Hepatocyte (in vitro differentiated cells): ENCODE measurements around the gene MOB4. TPM values are rescaled to one million over a fixed set of nuclear protein-coding genes. Genes with fewer than 3 reads are reported as not detected.

ENCODE experiments used
- DNase-seq: peaks from one replicate; pipeline ENCODE4 v3.0.0-alpha.2; 2016; ENCODE audit warnings: low spot score
- H2AFZ ChIP-seq: fragments of 200-600 bp; sonication (generic); 2 replicates; pipeline ENCODE4 v1.6.0; 2016; ENCODE audit warnings: antibody characterized with exemption, mild to moderate bottlenecking
- H3K27ac ChIP-seq: fragments of 200-600 bp; sonication (generic); 2 replicates; pipeline ENCODE4 v1.5.1; 2016; ENCODE audit warnings: mild to moderate bottlenecking
- H3K27me3 ChIP-seq: fragments of 200-600 bp; sonication (generic); 2 replicates; pipeline ENCODE4 v1.6.1; 2016
- H3K36me3 ChIP-seq: fragments of 200-600 bp; sonication (generic); replicated peaks from 2 replicates; pipeline ENCODE4 v1.5.1; 2016; ENCODE audit warnings: low read depth; ENCODE audit not compliant: insufficient read depth
- H3K4me1 ChIP-seq: fragments of 200-600 bp; sonication (generic); 2 replicates; pipeline ENCODE4 v1.5.1; 2016; ENCODE audit warnings: mild to moderate bottlenecking, moderate library complexity; ENCODE audit not compliant: insufficient read depth
- H3K4me2 ChIP-seq: fragments of 200-600 bp; sonication (generic); 2 replicates; pipeline ENCODE4 v1.6.0; 2016
- H3K4me3 ChIP-seq: fragments of 200-600 bp; sonication (generic); 2 replicates; pipeline ENCODE4 v1.5.1; 2016; ENCODE audit warnings: mild to moderate bottlenecking
- H3K79me2 ChIP-seq: fragments of 200-600 bp; sonication (generic); 2 replicates; pipeline ENCODE4 v1.6.0; 2017; ENCODE audit warnings: mild to moderate bottlenecking
- H3K9me2 ChIP-seq: fragments of 200-600 bp; sonication (generic); replicated peaks from 2 replicates; pipeline ENCODE4 v1.6.0; 2017; ENCODE audit warnings: mild to moderate bottlenecking; ENCODE audit not compliant: insufficient read depth
- H3K9me3 ChIP-seq: fragments of 200-600 bp; sonication (generic); 2 replicates; pipeline ENCODE4 v1.5.1; 2016; ENCODE audit warnings: low read depth, mild to moderate bottlenecking
- H4K20me1 ChIP-seq: fragments of 200-600 bp; sonication (generic); 2 replicates; pipeline ENCODE4 v1.6.0; 2016; ENCODE audit warnings: mild to moderate bottlenecking; ENCODE audit not compliant: insufficient read depth, poor library complexity, severe bottlenecking
- EZH2 ChIP-seq: fragments of 200-600 bp; sonication (generic); IDR thresholded peaks from 2 replicates; pipeline ENCODE4 v1.6.1; 2016; ENCODE audit warnings: antibody characterized with exemption, mild to moderate bottlenecking, borderline replicate concordance
- EZH2phosphoT487 ChIP-seq: fragments of 200-600 bp; sonication (generic); IDR thresholded peaks from one replicate; pipeline ENCODE4 v1.6.1; 2018; ENCODE audit warnings: antibody characterized with exemption, mild to moderate bottlenecking, low read depth, moderate library complexity; ENCODE audit not compliant: unreplicated experiment, severe bottlenecking
- WGBS: methylation state at CpG from one replicate; pipeline ENCODE4 v1.1.6; 2016; ENCODE audit warnings: low lambda C conversion rate; ENCODE audit errors: missing lambda C conversion rate; 5-methylcytosine and 5-hydroxymethylcytosine counted together
- polyA plus RNA-seq: library from polyadenylated mRNA; unstranded; fragments of >200 nt; fragmentation: Nextera tagmentation; extraction: Ambion mirVana; gene quantifications from 2 replicates; pipeline ENCODE4 v1.2.1, GENCODE V29; 2016
- total RNA-seq: library from RNA; depleted of rRNA; stranded (reverse); fragments of >200 nt; gene quantifications from 2 replicates; pipeline ENCODE4 v1.2.3, GENCODE V29; 2014
- TF ChIP-seq, protein P1 (sequence below): fragments of 200-600 bp; sonication (generic); IDR thresholded peaks from 2 replicates; pipeline ENCODE4 v1.5.1; 2016; ENCODE audit warnings: antibody characterized with exemption, mild to moderate bottlenecking; ENCODE audit not compliant: poor library complexity

MOB4 gene
- total and polyA plus RNA-seq, 2 experiments from 2014 or later, result 44.1 to 50.1 TPM

DNA sequence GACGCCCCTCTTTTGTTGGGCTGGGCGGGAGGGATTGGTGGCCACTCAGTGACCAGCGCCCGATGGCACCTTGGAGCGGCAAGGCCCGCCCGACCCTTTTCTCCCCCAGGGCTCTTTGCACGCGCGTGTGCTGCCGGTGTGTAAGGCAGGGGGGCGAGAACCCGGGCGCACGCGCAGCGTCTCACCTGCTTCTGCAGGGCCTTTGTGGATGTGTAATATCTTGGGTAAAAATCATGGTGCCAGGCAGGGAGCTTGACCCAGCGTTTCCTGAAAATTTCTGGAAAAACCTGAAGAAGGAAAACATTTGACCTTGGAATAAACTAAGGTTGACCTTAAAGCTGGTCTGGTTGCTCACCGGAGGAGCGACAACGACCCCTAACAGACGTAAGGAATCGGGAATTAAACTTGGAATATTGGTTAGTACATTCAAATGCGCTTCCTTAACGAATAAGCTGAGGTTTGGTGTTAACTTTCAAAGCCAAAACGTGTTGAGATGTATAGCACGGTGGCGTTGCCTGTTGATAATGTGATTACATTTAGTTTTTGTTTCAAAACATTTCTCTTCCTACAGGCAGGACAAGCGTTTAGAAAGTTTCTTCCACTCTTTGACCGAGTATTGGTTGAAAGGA, 15.2 kb upstream of the MOB4 start:
- Histone ChIP-seq H2AFZ (peak overlapping the region; percentile 37), H3K36me3 (peaks cover 5% of the 10 kb centered on the region)

GRCh38 chr2:197502201-197502600, 13.7 kb upstream of the MOB4 start:
- Histone ChIP-seq H3K4me3 (no peak overlapping the region), H3K36me3 (no peaks in the 10 kb centered on the region), H3K9me3 (no peaks in the 10 kb centered on the region), H3K79me2 (peaks cover 73% of the 10 kb centered on the region), H2AFZ (no peak overlapping the region), H3K4me2 (peak overlapping the region; percentile 77), H3K9me2 (no peaks in the 10 kb centered on the region), H3K4me1 (peaks cover 25% of the 10 kb centered on the region), H3K27me3 (no peaks in the 10 kb centered on the region), H4K20me1 (peaks cover 23% of the 10 kb centered on the region), H3K27ac (peak overlapping the region; percentile 91)
- TF ChIP-seq EZH2, result no peak
- TF ChIP-seq, protein P1, sequence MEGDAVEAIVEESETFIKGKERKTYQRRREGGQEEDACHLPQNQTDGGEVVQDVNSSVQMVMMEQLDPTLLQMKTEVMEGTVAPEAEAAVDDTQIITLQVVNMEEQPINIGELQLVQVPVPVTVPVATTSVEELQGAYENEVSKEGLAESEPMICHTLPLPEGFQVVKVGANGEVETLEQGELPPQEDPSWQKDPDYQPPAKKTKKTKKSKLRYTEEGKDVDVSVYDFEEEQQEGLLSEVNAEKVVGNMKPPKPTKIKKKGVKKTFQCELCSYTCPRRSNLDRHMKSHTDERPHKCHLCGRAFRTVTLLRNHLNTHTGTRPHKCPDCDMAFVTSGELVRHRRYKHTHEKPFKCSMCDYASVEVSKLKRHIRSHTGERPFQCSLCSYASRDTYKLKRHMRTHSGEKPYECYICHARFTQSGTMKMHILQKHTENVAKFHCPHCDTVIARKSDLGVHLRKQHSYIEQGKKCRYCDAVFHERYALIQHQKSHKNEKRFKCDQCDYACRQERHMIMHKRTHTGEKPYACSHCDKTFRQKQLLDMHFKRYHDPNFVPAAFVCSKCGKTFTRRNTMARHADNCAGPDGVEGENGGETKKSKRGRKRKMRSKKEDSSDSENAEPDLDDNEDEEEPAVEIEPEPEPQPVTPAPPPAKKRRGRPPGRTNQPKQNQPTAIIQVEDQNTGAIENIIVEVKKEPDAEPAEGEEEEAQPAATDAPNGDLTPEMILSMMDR, result no peak
- no peak for TF ChIP-seq EZH2phosphoT487
- no peak for DNase-seq
- 69% methylated on average over 4 of the region's 4 CpGs for WGBS

More for the DNA sequence above, 15.2 kb upstream of the MOB4 start:
- H4K20me1 ChIP-seq, result peaks cover 37% of the 10 kb centered on the region
- H3K27me3 ChIP-seq, result no peaks in the 10 kb centered on the region
- peak overlapping the region; percentile 80 for H3K4me3 ChIP-seq
- no peaks in the 10 kb centered on the region for H3K9me2 ChIP-seq
- peak overlapping the region; percentile 77 for H3K4me2 ChIP-seq
- DNase-seq, result peak; percentile 7
- peaks cover 29% of the 10 kb centered on the region for H3K4me1 ChIP-seq
- TF ChIP-seq, protein P1, result no peak
- TF ChIP-seq EZH2phosphoT487, result no peak
- no peak for TF ChIP-seq EZH2
- H3K27ac ChIP-seq, result peak overlapping the region; percentile 91
- H3K79me2 ChIP-seq, result peaks cover 86% of the 10 kb centered on the region
- 1% methylated on average over 23 of the region's 30 CpGs for WGBS
- no peaks in the 10 kb centered on the region for H3K9me3 ChIP-seq

DNA sequence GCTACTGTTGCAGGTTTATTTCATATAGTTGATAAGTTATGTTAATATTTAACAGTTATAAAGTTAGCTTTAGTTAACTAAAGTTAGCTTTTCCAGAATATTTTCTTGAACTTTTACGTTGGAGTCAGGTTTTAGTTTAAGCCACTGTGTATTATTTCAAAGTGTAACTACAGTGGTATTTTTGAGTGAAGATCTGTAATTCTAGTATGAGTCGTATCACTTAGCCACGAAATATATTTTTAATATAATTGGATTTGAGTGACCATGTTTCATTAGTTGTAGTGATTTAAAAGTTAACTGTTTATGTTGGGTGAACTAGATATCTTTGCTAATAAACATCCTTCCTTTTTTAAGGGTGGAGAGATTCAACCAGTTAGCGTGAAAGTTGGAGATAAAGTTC, 13.2 kb upstream of the MOB4 start:
- Histone ChIP-seq H3K4me1 (peaks cover 21% of the 10 kb centered on the region), H2AFZ (no peak overlapping the region), H3K79me2 (peaks cover 68% of the 10 kb centered on the region), H3K27ac (no peak overlapping the region), H3K4me2 (peak overlapping the region; percentile 77), H3K9me2 (no peaks in the 10 kb centered on the region), H3K9me3 (no peaks in the 10 kb centered on the region), H4K20me1 (peaks cover 18% of the 10 kb centered on the region), H3K36me3 (no peaks in the 10 kb centered on the region), H3K4me3 (no peak overlapping the region), H3K27me3 (no peaks in the 10 kb centered on the region)
- WGBS, result 82% methylated on average over 4 of the region's 4 CpGs
- DNase-seq, result no peak
- TF ChIP-seq EZH2 (no peak), EZH2phosphoT487 (no peak)
- TF ChIP-seq, protein P1, result no peak
